Heart left ventricle (tissue), 13 donors: ENCODE measurements around the gene CFAP45.

Experiments
- CTCF ChIP-seq, 12 donors: fragments of 200-600 bp; sonication (generic) in 4 of 12; IDR thresholded peaks; one replicate each; pipeline versions ENCODE4 v1.5.0 to v1.8.0; 2018 to 2022; ENCODE audit warnings: antibody characterized with exemption in 12 of 12, mild to moderate bottlenecking in 5 of 12
- POLR2A ChIP-seq, 2 donors: fragments of 450-650 bp; IDR thresholded peaks; one replicate each; pipeline ENCODE4 v1.6.1; 2017; ENCODE audit warnings: antibody characterized with exemption in 2 of 2, mild to moderate bottlenecking in 2 of 2, moderate library complexity in 2 of 2
- donor health status: ischemic (EF 13 %, LVEDD 7.1; RV severe dilation, severe dysfunction).
- donor health status: DM: no; HTN: yes; CAD: no.
- donor health status: DM: no; HTN: no; CAD: no.
- donor health status: ischemic (EF 25% LVEDD 6.9; RV normal size, moderate dysfunction).
- donor health status: ischemic (EF 25% LVEDD 5.7; RV mildly dilated, moderate dysfunction).
- donor health status: ischemic (EF 35%, LVEDD 5.7; RV mildly dilated, moderate dysfunction).
- donor health status: nonischemic (EF 11% LVEDD 7.7; RV severe dilation, severe dysfunction).
- donor health status: DM: yes; HTN: yes; CAD: no.
- donor health status: PGD.
- donor health status: ischemic (EF 29% LVEDD 5.4; RV normal size, mild dysfunction).
- donor health status: nonischemic (EF 23%, LVEDD 6.1; RV moderate dilation, normal function).

GRCh38 chr1:159896546-159896930, 3.4 kb downstream of the CFAP45 start:
- no peak for TF ChIP-seq CTCF (IDR thresholded peaks at IDR 0.05)
- no peak for TF ChIP-seq POLR2A (IDR thresholded peaks at IDR 0.05)
